ENCODE results near the gene HES1.
"Not testable (repeated sequence)": the region's sequence is repeated elsewhere in the genome, so short reads cannot be mapped to it uniquely, and the experiment has no call there.

The HES1 gene

DNA sequence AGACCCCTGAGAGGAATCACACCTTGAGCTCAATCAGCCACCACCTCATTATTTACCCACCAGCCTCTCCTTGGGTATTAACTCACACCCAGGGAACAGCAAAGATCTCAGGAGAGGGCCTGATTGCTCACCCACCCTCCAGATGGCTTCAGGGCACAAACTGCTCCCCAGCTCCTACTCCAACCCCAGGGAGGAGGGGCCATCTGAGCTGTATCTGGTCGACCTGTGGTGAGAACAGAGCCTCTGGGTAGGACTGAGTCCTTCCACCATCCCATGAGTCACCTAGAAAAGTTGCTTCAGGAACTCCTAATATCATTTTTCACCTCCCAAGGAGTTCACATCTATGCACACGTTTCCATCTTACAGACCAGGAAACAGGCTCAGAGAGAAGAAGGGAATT is 44.8 kb upstream of the HES1 start:
- no peak for TF ChIP-seq Cebpa-rat (IDR thresholded peaks at IDR 0.05)
- H4K20me1 ChIP-seq, result no peaks in the 10 kb centered on the region
- H3K4me2 ChIP-seq, result peak overlapping the region in 8 of 11 experiments; percentile 20 to 96 (median 86); a peak in 13 of 22 replicates
- H3K4me1 ChIP-seq, result peaks cover 26 to 99% (median 72%) of the 10 kb centered on the region in 10 experiments
- H3K36me3 ChIP-seq, result no peaks in the 10 kb centered on the region
- H3K9ac ChIP-seq, result no peak overlapping the region
- H3K27ac ChIP-seq, result peak overlapping the region in 9 of 11 experiments; percentile 20 to 85 (median 77); a peak in 14 of 22 replicates
- H3K9me3 ChIP-seq (replicated peaks in 1 of 11), result no peaks in the 10 kb centered on the region
- no peak overlapping the region for H3K4me3 ChIP-seq
- H3K27me3 ChIP-seq, result no peaks in the 10 kb centered on the region

DNA sequence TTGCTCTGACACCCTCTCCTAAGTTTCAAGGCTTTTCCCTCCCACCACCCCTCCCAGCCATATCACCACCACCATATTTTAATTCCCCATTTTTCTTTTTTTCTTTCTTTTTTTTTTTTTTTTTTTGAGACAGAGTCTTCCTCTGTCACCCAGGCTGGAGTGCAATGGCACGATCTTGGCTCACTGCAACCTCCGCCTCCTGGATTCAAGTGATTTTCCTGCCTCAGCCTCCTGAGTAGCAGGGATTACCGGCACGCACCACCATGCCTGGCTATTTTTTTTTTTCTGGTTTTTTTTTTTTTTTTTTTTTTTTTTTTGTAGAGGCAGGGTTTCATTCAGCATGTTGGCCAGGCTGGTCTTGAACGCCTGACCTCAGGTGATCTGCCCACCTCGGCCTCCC is 44.1 kb upstream of the HES1 start:
- Histone ChIP-seq H3K4me2 (peak overlapping the region in 4 of 11 experiments; percentile 60 to 91 (median 74); a peak in 6 of 22 replicates), H3K4me1 (peaks cover 28 to 99% (median 71%) of the 10 kb centered on the region in 10 experiments)
- not testable (repeated sequence) for H4K20me1 ChIP-seq; H3K9me3 ChIP-seq (replicated peaks in 1 of 11); H3K4me3 ChIP-seq; H3K27ac ChIP-seq; H3K36me3 ChIP-seq; H3K9ac ChIP-seq; H3K27me3 ChIP-seq

DNA sequence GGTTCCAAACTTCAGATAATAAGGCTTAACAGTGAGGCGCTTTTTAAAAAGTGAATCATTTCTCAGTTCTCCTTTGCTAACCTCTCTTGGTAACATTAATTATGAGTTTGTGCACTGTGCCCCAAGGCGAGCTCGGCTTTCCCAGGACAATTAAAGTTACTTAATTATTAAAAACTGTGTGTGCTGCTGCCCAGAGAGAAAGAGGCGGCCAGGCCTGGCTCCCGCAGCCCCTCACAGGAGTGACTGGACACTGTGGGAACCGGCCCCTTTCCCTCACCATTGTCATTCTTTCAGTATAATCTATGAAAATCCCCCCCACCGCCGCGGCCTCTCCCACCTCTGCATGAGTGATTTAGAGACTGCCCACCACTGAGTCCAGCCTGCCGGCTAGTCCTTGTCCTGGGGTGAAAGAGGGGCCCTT is 43.1 kb upstream of the HES1 start:
- Histone ChIP-seq H3K36me3 (no peaks in the 10 kb centered on the region), H3K9me3 (replicated peaks in 1 of 11) (no peaks in the 10 kb centered on the region), H3K4me1 (peaks cover 29 to 99% (median 76%) of the 10 kb centered on the region in 10 experiments), H3K27ac (peak overlapping the region in 3 of 11 experiments; percentile 13 to 39 (median 20); a peak in 4 of 22 replicates), H3K9ac (peak overlapping the region in 2 of 11 experiments; percentile 31 to 41; a peak in 1 of 22 replicates), H3K27me3 (no peaks in the 10 kb centered on the region; a peak in 1 of 22 replicates), H4K20me1 (no peaks in the 10 kb centered on the region), H3K4me2 (peak overlapping the region in 6 of 11 experiments; percentile 5 to 85 (median 60); a peak in 10 of 22 replicates), H3K4me3 (no peak overlapping the region)
- TF ChIP-seq Cebpa-rat (IDR thresholded peaks at IDR 0.05), result no peak

DNA sequence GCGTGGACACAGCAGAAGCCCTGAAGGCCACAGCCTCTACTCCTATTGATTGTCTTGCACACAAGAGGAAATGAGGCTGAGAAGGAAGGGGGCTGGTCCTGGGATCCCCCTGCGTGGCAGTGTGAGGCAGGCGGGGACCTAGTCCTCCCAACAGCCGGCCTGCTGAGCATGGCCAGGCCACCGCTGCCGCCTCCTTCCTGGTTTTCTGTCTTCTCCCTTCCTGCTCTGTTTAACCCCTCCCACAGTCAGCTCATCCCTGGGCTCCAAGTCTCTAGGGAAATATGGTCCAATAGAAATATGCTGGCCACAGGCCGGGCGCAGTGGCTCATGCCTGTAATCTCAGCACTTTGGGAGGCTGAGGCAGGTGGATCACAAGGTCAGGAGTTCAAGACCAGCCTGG is 42.1 kb upstream of the HES1 start:
- Histone ChIP-seq H3K9ac (no peak overlapping the region), H3K27ac (0 out of 22 replicates have a peak overlapping the region, but pooled peaks of 1 of the 11 experiments have one; percentile 17), H3K36me3 (no peaks in the 10 kb centered on the region), H3K4me2 (peak overlapping the region in 4 of 11 experiments; percentile 15 to 85 (median 42); a peak in 6 of 22 replicates), H4K20me1 (no peaks in the 10 kb centered on the region), H3K9me3 (replicated peaks in 1 of 11) (no peaks in the 10 kb centered on the region), H3K4me3 (no peak overlapping the region), H3K4me1 (peaks cover 38 to 99% (median 76%) of the 10 kb centered on the region in 10 experiments), H3K27me3 (no peaks in the 10 kb centered on the region; a peak in 1 of 22 replicates)
- no peak for TF ChIP-seq Cebpa-rat (IDR thresholded peaks at IDR 0.05)

DNA sequence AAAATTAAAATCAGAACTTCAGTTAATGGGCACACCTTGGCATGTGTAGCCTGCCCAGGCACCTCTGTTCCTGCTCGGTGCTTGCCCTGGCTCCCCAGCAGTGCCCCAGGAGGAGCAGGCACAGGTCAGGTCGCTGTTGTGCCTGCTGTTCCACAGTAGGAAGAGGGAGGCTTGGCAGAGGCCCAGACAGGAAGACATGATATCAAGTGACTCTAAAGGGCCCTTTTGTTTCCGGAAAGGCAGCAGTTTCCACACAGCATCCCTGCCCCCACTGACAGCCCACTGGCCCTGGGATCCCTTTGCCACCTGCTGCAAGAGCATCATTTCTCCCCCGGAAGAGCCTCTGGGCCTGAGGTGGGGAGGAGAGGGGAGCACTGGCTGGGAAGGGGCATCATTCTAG is 40.5 kb upstream of the HES1 start:
- Histone ChIP-seq H3K27me3 (no peaks in the 10 kb centered on the region; a peak in 1 of 22 replicates), H3K9ac (peak overlapping the region in 3 of 11 experiments; percentile 17 to 36 (median 20); a peak in 2 of 22 replicates), H3K36me3 (no peaks in the 10 kb centered on the region), H3K27ac (peak overlapping the region in 9 of 11 experiments; percentile 5 to 64 (median 54); a peak in 15 of 22 replicates), H3K4me3 (no peak overlapping the region), H4K20me1 (no peaks in the 10 kb centered on the region), H3K9me3 (replicated peaks in 1 of 11) (no peaks in the 10 kb centered on the region), H3K4me1 (peaks cover 28 to 91% (median 66%) of the 10 kb centered on the region in 10 experiments), H3K4me2 (peak overlapping the region; percentile 54 to 84 (median 75))
- TF ChIP-seq Cebpa-rat (IDR thresholded peaks at IDR 0.05), result no peak

DNA sequence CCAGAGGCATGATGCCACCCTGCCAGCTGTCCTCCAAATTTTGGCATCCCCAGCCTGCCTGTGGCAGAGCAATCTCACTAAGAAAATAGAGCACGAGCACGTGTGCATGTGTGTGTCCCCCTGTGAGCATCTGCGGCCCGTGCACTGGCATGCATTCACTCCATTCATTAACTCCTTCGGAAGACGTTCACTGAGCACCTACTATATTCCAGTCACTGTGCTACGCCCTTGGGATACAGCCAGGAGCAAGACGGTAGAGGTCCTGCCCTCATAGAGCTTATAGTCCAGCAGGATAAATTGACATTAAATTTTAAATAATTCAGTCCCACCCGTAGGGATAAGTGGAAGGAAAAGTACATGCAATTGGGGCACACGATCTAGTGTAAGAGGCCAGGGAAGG is 40.0 kb upstream of the HES1 start:
- Histone ChIP-seq H3K9me3 (replicated peaks in 1 of 11) (no peaks in the 10 kb centered on the region), H3K36me3 (no peaks in the 10 kb centered on the region), H3K27ac (peak overlapping the region in 9 of 11 experiments; percentile 5 to 64 (median 54); a peak in 12 of 22 replicates), H3K27me3 (no peaks in the 10 kb centered on the region; a peak in 1 of 22 replicates), H4K20me1 (no peaks in the 10 kb centered on the region), H3K4me3 (no peak overlapping the region), H3K4me2 (peak overlapping the region; percentile 54 to 84 (median 75)), H3K9ac (peak overlapping the region in 1 of 11 experiments; percentile 36; a peak in 1 of 22 replicates), H3K4me1 (peaks cover 29 to 87% (median 62%) of the 10 kb centered on the region in 10 experiments)
- no peak for TF ChIP-seq Cebpa-rat (IDR thresholded peaks at IDR 0.05)

DNA sequence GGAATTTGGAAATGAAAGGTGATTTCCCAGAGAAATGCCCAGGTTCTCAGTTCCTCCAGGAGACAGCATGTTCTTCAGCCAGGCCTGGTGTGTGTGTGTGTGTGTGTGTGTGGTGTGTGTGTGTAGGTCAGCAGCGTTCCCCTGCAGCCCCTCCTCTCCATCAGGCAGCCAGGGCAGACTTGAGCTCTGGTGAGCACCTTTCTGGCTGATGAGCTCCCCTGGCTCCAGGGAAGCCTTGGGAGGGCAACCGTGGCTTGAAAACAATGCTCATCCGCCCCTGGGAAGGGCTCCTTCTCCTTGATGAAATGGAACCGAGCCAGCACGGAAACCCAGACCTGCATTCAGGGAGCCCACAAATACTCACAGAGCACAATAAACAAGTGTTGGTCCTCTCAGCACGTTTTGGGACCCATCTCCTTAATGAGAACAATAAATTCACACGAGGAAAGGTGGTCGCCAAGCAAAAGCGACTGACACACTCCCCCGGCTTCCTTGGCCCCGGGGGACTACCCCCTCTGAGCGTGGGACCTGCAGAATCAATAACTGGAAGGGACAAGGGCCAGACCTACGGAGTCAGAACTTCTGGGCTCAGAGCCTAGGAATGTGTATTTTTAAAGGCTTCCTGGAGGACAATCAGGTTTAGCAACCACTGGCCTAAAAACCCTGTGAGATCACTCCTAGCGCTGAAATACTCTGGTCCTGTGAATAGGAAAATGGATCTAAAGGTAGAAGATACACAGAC is 38.6 kb upstream of the HES1 start:
- no peak overlapping the region for H3K27ac ChIP-seq

DNA sequence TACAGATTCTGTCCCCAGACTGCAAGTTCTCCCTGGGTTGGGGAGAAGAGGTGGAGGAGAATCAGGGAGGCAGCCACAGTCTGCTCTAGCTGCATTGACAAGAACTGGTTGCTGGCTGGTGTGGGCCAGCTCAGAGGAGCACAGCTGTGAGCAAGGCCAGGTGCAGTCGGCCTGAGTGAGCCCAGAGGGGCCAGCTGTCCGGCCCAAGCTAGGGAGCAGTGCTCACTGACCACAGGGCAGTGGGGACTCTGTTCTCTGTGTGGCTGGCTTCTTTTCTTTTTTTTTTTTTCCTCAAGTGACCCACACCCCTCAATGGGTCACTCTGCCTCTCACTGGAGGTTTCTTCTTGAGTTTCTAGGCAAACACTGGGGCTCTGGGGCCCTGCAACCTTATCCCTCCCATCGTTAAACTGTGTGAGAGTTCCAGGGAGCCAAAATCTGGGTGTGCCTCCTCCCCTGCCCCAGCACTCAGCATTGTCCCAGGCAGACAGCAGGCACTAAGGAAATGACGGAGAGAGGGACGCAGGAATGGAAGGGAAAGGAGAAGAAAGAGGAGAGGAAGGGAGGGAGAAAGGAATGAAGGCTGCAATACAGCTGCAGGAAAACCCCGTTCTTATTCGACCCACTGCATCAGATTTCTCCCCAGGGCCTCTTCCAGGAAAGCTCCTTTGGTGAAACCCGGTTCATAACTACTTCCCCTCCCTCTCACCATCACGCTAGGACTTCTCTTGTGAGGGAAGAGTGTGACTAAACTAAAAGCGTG is 37.7 kb upstream of the HES1 start:
- Histone ChIP-seq H3K4me2 (peak overlapping the region; percentile 52 to 83 (median 73)), H4K20me1 (no peaks in the 10 kb centered on the region), H3K36me3 (no peaks in the 10 kb centered on the region), H3K4me3 (no peak overlapping the region), H3K9me3 (replicated peaks in 1 of 11) (no peaks in the 10 kb centered on the region), H3K4me1 (peaks cover 37 to 79% (median 58%) of the 10 kb centered on the region in 10 experiments), H3K27me3 (no peaks in the 10 kb centered on the region; a peak in 1 of 22 replicates), H3K27ac (peak overlapping the region in 2 of 11 experiments; percentile 38 to 42; a peak in 3 of 22 replicates), H3K9ac (peak overlapping the region in 4 of 11 experiments; percentile 1 to 30 (median 19); a peak in 2 of 22 replicates)
- TF ChIP-seq Cebpa-rat (IDR thresholded peaks at IDR 0.05), result no peak

More for the DNA sequence above, 38.6 kb upstream of the HES1 start:
- Histone ChIP-seq H3K9me3 (replicated peaks in 1 of 11) (no peaks in the 10 kb centered on the region), H3K27me3 (no peaks in the 10 kb centered on the region; a peak in 1 of 22 replicates), H3K4me1 (peaks cover 37 to 86% (median 65%) of the 10 kb centered on the region in 10 experiments), H3K9ac (no peak overlapping the region), H3K36me3 (no peaks in the 10 kb centered on the region), H3K4me2 (peak overlapping the region in 9 of 11 experiments; percentile 52 to 83 (median 73); a peak in 17 of 22 replicates), H3K4me3 (no peak overlapping the region), H4K20me1 (no peaks in the 10 kb centered on the region)
- TF ChIP-seq Cebpa-rat (IDR thresholded peaks at IDR 0.05), result no peak

DNA sequence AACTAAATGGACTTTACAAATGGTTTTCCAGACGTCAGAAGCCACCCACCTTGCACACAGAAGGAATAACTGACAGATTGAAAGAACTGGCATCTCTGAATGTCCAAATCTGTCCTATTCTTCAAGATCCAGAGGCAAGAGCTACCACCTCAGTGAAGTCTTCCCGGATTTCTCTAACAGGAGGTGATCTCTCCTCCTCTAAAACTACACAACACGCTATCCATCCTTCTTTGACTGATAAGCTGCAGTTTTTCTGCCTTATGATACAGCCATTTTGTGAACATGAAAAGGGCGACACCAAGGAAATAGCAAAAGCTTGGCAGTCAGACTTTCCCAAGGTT is 37.1 kb upstream of the HES1 start:
- Histone ChIP-seq H3K36me3 (no peaks in the 10 kb centered on the region), H3K27me3 (no peaks in the 10 kb centered on the region; a peak in 1 of 22 replicates), H3K4me2 (peak overlapping the region; percentile 52 to 83 (median 73)), H3K9ac (peak overlapping the region in 2 of 11 experiments; percentile 1 to 20; a peak in 1 of 22 replicates), H3K4me1 (peaks cover 42 to 79% (median 61%) of the 10 kb centered on the region in 10 experiments), H3K9me3 (replicated peaks in 1 of 11) (no peaks in the 10 kb centered on the region), H3K27ac (no peak overlapping the region; a peak in 2 of 22 replicates), H3K4me3 (no peak overlapping the region), H4K20me1 (no peaks in the 10 kb centered on the region)
- TF ChIP-seq Cebpa-rat (IDR thresholded peaks at IDR 0.05), result no peak
